K562 (cell line): ENCODE measurements around the gene RCOR2. TPM values are rescaled to one million over a fixed set of nuclear protein-coding genes. Genes with fewer than 3 reads are reported as not detected.

Experiments used
- CAMTA2 ChIP-seq: fragments of 250-450 bp; sonication (Bioruptor Pico); conservative IDR thresholded peaks from 2 replicates; pipeline ENCODE4 v1.5.1; 2022
- CREBBP ChIP-seq: IDR thresholded peaks from one replicate; pipeline ENCODE4 v1.6.1; 2012; ENCODE audit warnings: low read depth, mild to moderate bottlenecking, control low read depth, inconsistent platforms, low read length
- DLX4 ChIP-seq: fragments of 250-450 bp; sonication (Bioruptor Pico); IDR thresholded peaks from 2 replicates; pipeline ENCODE4 v1.6.1; 2021; ENCODE audit warnings: mild to moderate bottlenecking
- DPF2 ChIP-seq: fragments of 450-650 bp; IDR thresholded peaks from 2 replicates; pipeline ENCODE4 v1.6.1; 2016
- EGR1 ChIP-seq: fragments of 450-650 bp; conservative IDR thresholded peaks from 2 replicates; pipeline ENCODE4 v1.6.1; 2017; ENCODE audit warnings: mild to moderate bottlenecking
- HNRNPH1 ChIP-seq: fragments of 200-400 bp; formaldehyde crosslinking; optimal IDR thresholded peaks from 2 replicates; pipeline ENCODE3; 2017; ENCODE audit warnings: low read depth, mild to moderate bottlenecking, low read length, moderate library complexity
- KAT2B ChIP-seq: IDR thresholded peaks from one replicate; pipeline ENCODE4 v1.6.1; 2012; ENCODE audit warnings: low read depth, mild to moderate bottlenecking, control low read depth, inconsistent platforms, low read length, moderate library complexity
- NFATC3 ChIP-seq: fragments of 450-650 bp; IDR thresholded peaks from 2 replicates; pipeline ENCODE4 v1.6.1; 2017; ENCODE audit warnings: mild to moderate bottlenecking
- PTTG1 ChIP-seq: fragments of 450-650 bp; IDR thresholded peaks from 2 replicates; pipeline ENCODE4 v1.6.1; 2016; ENCODE audit warnings: low read depth, mild to moderate bottlenecking, missing genetic modification characterization, missing compliant biosample characterization
- RAD51 ChIP-seq: fragments of 450-650 bp; IDR thresholded peaks from 2 replicates; pipeline ENCODE4 v1.7.1; 2016; ENCODE audit warnings: low read depth, mild to moderate bottlenecking, borderline replicate concordance
- REST ChIP-seq, 2 experiments: fragments of 450-650 bp; formaldehyde crosslinking in 1 of 2; IDR thresholded peaks; 2 replicates each; pipeline versions ENCODE4 v1.4.0 to v1.6.1; 2014 to 2020; ENCODE audit warnings: mild to moderate bottlenecking in 2 of 2, borderline replicate concordance in 1 of 2, low read depth in 1 of 2
- SAFB ChIP-seq: fragments of 200-400 bp; formaldehyde crosslinking; IDR thresholded peaks from 2 replicates; pipeline ENCODE4 v1.6.1; 2017; ENCODE audit warnings: low read depth, low read length, borderline replicate concordance
- SAP30 ChIP-seq: fragments of 200-600 bp; sonication (generic); IDR thresholded peaks from 2 replicates; pipeline ENCODE4 v1.6.1; 2012; ENCODE audit warnings: borderline replicate concordance, low read depth, mild to moderate bottlenecking, moderate library complexity, low read length, control low read depth, inconsistent platforms; ENCODE audit not compliant: insufficient read depth, poor library complexity, severe bottlenecking
- SRSF9 ChIP-seq: fragments of 200-400 bp; formaldehyde crosslinking; IDR thresholded peaks from 2 replicates; pipeline ENCODE4 v1.6.1; 2017; ENCODE audit warnings: low read depth, low read length, borderline replicate concordance
- THAP7 ChIP-seq: fragments of 250-450 bp; sonication (Bioruptor Pico); IDR thresholded peaks from 2 replicates; pipeline ENCODE4 v1.5.0; 2021
- ZBTB34 ChIP-seq: fragments of 250-450 bp; sonication (Bioruptor Pico); IDR thresholded peaks from 2 replicates; pipeline ENCODE4 v1.8.0; 2021; ENCODE audit warnings: mild to moderate bottlenecking, moderate library complexity
- ZNF696 ChIP-seq: fragments of 250-450 bp; sonication (Bioruptor Pico); conservative IDR thresholded peaks from 2 replicates; pipeline ENCODE4 v1.4.0; 2020; ENCODE audit warnings: mild to moderate bottlenecking, moderate library complexity
- polyA plus RNA-seq, 8 experiments: library from polyadenylated mRNA; depleted of rRNA in 4 of 8; stranded (reverse) in 5 of 8; unstranded in 3 of 8; fragments of >200 nt; fragmentation: Nextera tagmentation in 2 of 8; fragmentation: Illumina TruSeq in 1 of 8; extraction: Ambion mirVana in 2 of 8; extraction: Trizol in 1 of 8; gene quantifications; 2 replicates each; pipeline versions ENCODE4 v1.2.1 to v1.2.3, GENCODE V29; 2011 to 2014; ENCODE audit warnings: inconsistent platforms in 1 of 8, missing spikeins in 1 of 8
- total RNA-seq, 7 experiments: library from RNA; depleted of rRNA in 6 of 7; stranded (reverse); fragments of >200 nt in 6 of 7; fragmentation: Illumina TruSeq in 2 of 7; extraction: Trizol in 2 of 7; gene quantifications; 2 replicates each; pipeline versions ENCODE4 v1.2.1 to v1.2.3, GENCODE V29; 2011 to 2021; ENCODE audit warnings: low replicate concordance in 1 of 7

RCOR2 gene
- total and polyA plus RNA-seq, 9 of the 15 experiments (the other 6 are each of a cell fraction or from before 2014, with no cell fraction given) = 0.04 to 6.5 (median 2.5) TPM; not detected in 1

GRCh38 chr11:63871962-63872799, 44.8 kb downstream of the RCOR2 start (continued):
- TF ChIP-seq SAP30 = no peak
- no peak for TF ChIP-seq RAD51
- no peak for TF ChIP-seq KAT2B
- no peak for TF ChIP-seq HNRNPH1
- TF ChIP-seq THAP7 (CRISPR knock-in tag) = no peak
- no peak for TF ChIP-seq EGR1
- no peak for TF ChIP-seq SRSF9
- TF ChIP-seq PTTG1 (tag) = no peak
- no peak for TF ChIP-seq NFATC3
- no peak for TF ChIP-seq ZNF696 (CRISPR knock-in tag)
- TF ChIP-seq CREBBP = no peak
- peak; percentile 71; the same call in 1 of the 2 replicates for TF ChIP-seq DPF2
- peak; percentile 88 for TF ChIP-seq REST (IDR thresholded peaks at IDR 0.05; ENCODE audit: borderline replicate concordance)
- no peak for TF ChIP-seq REST (CRISPR knock-in tag; IDR thresholded peaks at IDR 0.05; ENCODE audit: low read depth)
- no peak for TF ChIP-seq CAMTA2 (CRISPR knock-in tag)
- no peak for TF ChIP-seq DLX4 (CRISPR knock-in tag)
- no peak for TF ChIP-seq SAFB
- no peak for TF ChIP-seq ZBTB34 (CRISPR knock-in tag)
